GM12878 (cell line): ENCODE measurements around the gene SLMAP. TPM values are rescaled to one million over a fixed set of nuclear protein-coding genes. Genes with fewer than 3 reads are reported as not detected.

Experiments
- ATF7 ChIP-seq: fragments of 450-650 bp; IDR thresholded peaks from 2 replicates; pipeline ENCODE4 v1.6.1; 2016; ENCODE audit warnings: low read depth, mild to moderate bottlenecking
- BACH1 ChIP-seq: fragments of 450-650 bp; IDR thresholded peaks from 2 replicates; pipeline ENCODE4 v1.6.1; 2017; ENCODE audit warnings: mild to moderate bottlenecking, borderline replicate concordance
- CTCF ChIP-seq, 3 experiments: IDR thresholded peaks in 2 of 3; conservative IDR thresholded peaks in 1 of 3; 2 replicates each; pipeline ENCODE4 v1.5.1; 2011; ENCODE audit warnings: low read depth in 3 of 3, low read length in 3 of 3, mild to moderate bottlenecking in 3 of 3, control low read depth in 2 of 3, moderate library complexity in 2 of 3, inconsistent platforms in 1 of 3, mixed read lengths in 1 of 3; ENCODE audit not compliant: control insufficient read depth in 2 of 3, insufficient read depth in 1 of 3; ENCODE audit errors: extremely low read depth in 1 of 3
- E2F8 ChIP-seq: fragments of 450-650 bp; IDR thresholded peaks from 2 replicates; pipeline ENCODE4 v1.6.1; 2018; ENCODE audit warnings: mild to moderate bottlenecking, low read depth, moderate library complexity; ENCODE audit not compliant: partially characterized antibody
- ETV6 ChIP-seq, 2 experiments: fragments of 450-650 bp in 1 of 2; IDR thresholded peaks in 1 of 2; conservative IDR thresholded peaks in 1 of 2; 2 replicates each; pipeline ENCODE4 v1.6.1; 2014; ENCODE audit warnings: antibody characterized with exemption in 1 of 2, borderline replicate concordance in 1 of 2, low read depth in 1 of 2, mild to moderate bottlenecking in 1 of 2, moderate library complexity in 1 of 2
- FOS ChIP-seq: IDR thresholded peaks from 3 replicates; pipeline ENCODE4 v1.6.1; 2011; ENCODE audit warnings: borderline replicate concordance; ENCODE audit not compliant: insufficient read length; ENCODE audit errors: extremely low read depth
- FOXK2 ChIP-seq: fragments of 450-650 bp; IDR thresholded peaks from 2 replicates; pipeline ENCODE4 v1.6.1; 2017; ENCODE audit warnings: mild to moderate bottlenecking, moderate library complexity
- IRF5 ChIP-seq: fragments of 450-650 bp; IDR thresholded peaks from 2 replicates; pipeline ENCODE4 v1.6.1; 2017; ENCODE audit warnings: borderline replicate concordance
- JUND ChIP-seq: IDR thresholded peaks from 2 replicates; pipeline ENCODE4 v1.6.1; 2012; ENCODE audit warnings: low read depth, mild to moderate bottlenecking, low read length, improper control_type of control experiment, moderate library complexity
- KDM1A ChIP-seq: fragments of 200-600 bp; sonication (generic); IDR thresholded peaks from 2 replicates; pipeline ENCODE4 v1.6.1; 2016; ENCODE audit warnings: borderline replicate concordance
- MEF2A ChIP-seq: IDR thresholded peaks from 2 replicates; pipeline ENCODE4 v1.6.1; 2011; ENCODE audit warnings: low read depth, mild to moderate bottlenecking, low read length, moderate library complexity; ENCODE audit not compliant: insufficient read depth
- NFYA ChIP-seq: IDR thresholded peaks from 2 replicates; pipeline ENCODE4 v1.6.1; 2011; ENCODE audit warnings: low read depth, mild to moderate bottlenecking, low read length, improper control_type of control experiment, borderline replicate concordance
- NR2C2 ChIP-seq: IDR thresholded peaks from 2 replicates; pipeline ENCODE4 v1.6.1; 2011; ENCODE audit warnings: borderline replicate concordance, low read depth; ENCODE audit not compliant: control insufficient read depth, insufficient read length
- PRDM15 ChIP-seq: fragments of 450-650 bp; formaldehyde crosslinking; IDR thresholded peaks from 2 replicates; pipeline ENCODE4 v1.4.0; 2020; ENCODE audit warnings: mild to moderate bottlenecking, moderate library complexity
- RB1 ChIP-seq: fragments of 450-650 bp; formaldehyde crosslinking; IDR thresholded peaks from 2 replicates; pipeline ENCODE4 v1.6.1; 2017; ENCODE audit warnings: mild to moderate bottlenecking, borderline replicate concordance
- RUNX3 ChIP-seq: IDR thresholded peaks from 2 replicates; pipeline ENCODE4 v1.6.1; 2012; ENCODE audit warnings: low read length, inconsistent platforms
- SRF ChIP-seq, 2 experiments: IDR thresholded peaks; 2 replicates each; pipeline ENCODE4 v1.6.1; 2011; ENCODE audit warnings: low read depth in 2 of 2, low read length in 2 of 2, mild to moderate bottlenecking in 1 of 2, moderate library complexity in 1 of 2
- STAT1 ChIP-seq: fragments of 450-650 bp; conservative IDR thresholded peaks from 2 replicates; pipeline ENCODE4 v1.6.1; 2014; ENCODE audit warnings: antibody characterized with exemption, mild to moderate bottlenecking
- TARDBP ChIP-seq: IDR thresholded peaks from 2 replicates; pipeline ENCODE4 v1.6.1; 2016; ENCODE audit warnings: borderline replicate concordance
- TBL1XR1 ChIP-seq: IDR thresholded peaks from 2 replicates; pipeline ENCODE4 v1.6.1; 2012; ENCODE audit warnings: low read depth, low read length, improper control_type of control experiment
- TCF12 ChIP-seq: IDR thresholded peaks from 2 replicates; pipeline ENCODE4 v1.6.1; 2011; ENCODE audit warnings: low read depth, mild to moderate bottlenecking, low read length
- polyA plus RNA-seq, 11 experiments: library from polyadenylated mRNA; depleted of rRNA in 4 of 11; unstranded in 6 of 11; stranded (reverse) in 5 of 11; fragments of >200 nt; fragmentation: Nextera tagmentation in 4 of 11; fragmentation: Illumina TruSeq in 1 of 11; extraction: Ambion mirVana in 4 of 11; extraction: Trizol in 1 of 11; gene quantifications; 1 replicate in 1 of 11; 2 replicates in 10 of 11; pipeline versions ENCODE4 v1.2.1 to v1.2.3, GENCODE V29; 2011 to 2016; ENCODE audit warnings: inconsistent platforms in 2 of 11, missing spikeins in 2 of 11, low read depth in 1 of 11
- total RNA-seq, 4 experiments: library from RNA; depleted of rRNA in 3 of 4; stranded (reverse); fragments of >200 nt in 3 of 4; fragmentation: Illumina TruSeq in 1 of 4; extraction: Trizol in 1 of 4; gene quantifications; 2 replicates each; pipeline versions ENCODE4 v1.2.1 to v1.2.3, GENCODE V29; 2013 to 2021

Gene SLMAP
- total and polyA plus RNA-seq, 10 of the 15 experiments (the other 5 are each of a cell fraction or from before 2014, with no cell fraction given): 8.3 to 43.8 (median 26.4) TPM

GRCh38 chr3:57856675-57857074, 100.6 kb downstream of the SLMAP start (continued):
- 0 out of 6 replicates have a peak, but pooled peaks of 1 of the 3 experiments have one; percentile 0 for TF ChIP-seq CTCF (IDR thresholded peaks at IDR 0.05 in 2 of 3, conservative IDR thresholded peaks at IDR 0.05 in 1 of 3; ENCODE audit: control insufficient read depth in 2 of 3, extremely low read depth in 1 of 3, insufficient read depth in 1 of 3, low read depth in 3 of 3, low read length in 3 of 3)
- no peak for TF ChIP-seq SRF (IDR thresholded peaks at IDR 0.05; ENCODE audit: low read depth in 2 of 2, low read length in 2 of 2)
- TF ChIP-seq RB1: no peak
- no peak for TF ChIP-seq E2F8
- no peak for TF ChIP-seq NFYA
- TF ChIP-seq ATF7: peak; percentile 43; the same call in 1 of the 2 replicates
- TF ChIP-seq STAT1: no peak
- TF ChIP-seq MEF2A: no peak
- no peak for TF ChIP-seq TBL1XR1
- TF ChIP-seq ETV6 (conservative IDR thresholded peaks at IDR 0.05 in 1 of 2, IDR thresholded peaks at IDR 0.05 in 1 of 2; ENCODE audit: borderline replicate concordance in 1 of 2, low read depth in 1 of 2): no peak
- TF ChIP-seq TARDBP: no peak
- TF ChIP-seq JUND: no peak
- no peak for TF ChIP-seq KDM1A
- TF ChIP-seq RUNX3: no peak
- no peak for TF ChIP-seq IRF5
- TF ChIP-seq BACH1: no peak
- no peak for TF ChIP-seq PRDM15 (CRISPR knock-in tag)
- no peak for TF ChIP-seq NR2C2
- TF ChIP-seq TCF12: no peak
- no peak for TF ChIP-seq FOXK2
- TF ChIP-seq FOS: no peak
